ENCODE results near the gene ISG15.

DNA sequence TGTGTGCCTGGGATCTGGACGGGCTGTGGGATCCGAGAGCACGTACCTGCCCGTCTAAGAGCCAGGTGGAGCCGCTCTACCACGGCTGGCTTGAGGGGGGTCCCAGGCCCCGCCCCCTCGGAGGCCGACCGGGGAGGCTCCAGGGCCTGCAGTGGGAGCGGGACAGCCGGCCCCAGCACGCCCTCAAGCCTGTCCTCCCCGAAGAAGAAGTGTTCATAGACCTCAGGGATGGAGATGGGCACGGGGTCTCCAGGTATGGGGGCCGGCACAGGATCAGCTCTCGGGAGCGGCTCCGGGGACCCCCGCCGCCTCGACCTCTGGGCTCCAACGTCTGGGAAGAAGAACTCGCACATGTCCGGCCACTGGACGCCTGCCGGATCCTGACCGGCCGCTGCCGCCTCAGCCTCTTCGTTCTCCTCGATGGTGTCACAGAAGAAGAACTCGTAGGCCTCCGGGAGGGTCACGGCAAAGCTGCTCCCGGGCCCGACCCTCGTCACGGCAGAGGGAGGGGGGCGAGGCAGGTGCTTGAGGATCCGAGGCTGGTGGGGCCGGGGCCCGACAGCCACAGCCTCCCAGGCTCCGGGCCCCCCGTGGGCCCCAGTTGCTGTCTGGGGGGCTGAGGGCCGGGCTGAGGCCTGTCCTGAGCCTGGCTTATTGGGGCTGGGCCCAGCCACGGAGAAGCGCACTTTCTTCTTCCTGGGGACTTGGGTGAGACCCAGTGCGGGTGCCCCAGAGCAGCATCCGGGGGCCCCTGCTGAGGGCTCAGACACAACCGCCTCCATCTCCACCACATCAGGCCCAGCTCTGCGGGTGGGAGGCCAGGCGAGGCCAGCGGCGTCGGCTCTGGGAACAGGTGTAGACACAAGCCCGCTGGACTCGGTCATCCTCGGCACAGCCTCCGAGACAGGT lies 34.2 kb upstream of the ISG15 start:
- TF ChIP-seq POLR2AphosphoS5 (IDR thresholded peaks at IDR 0.05; ENCODE audit: low read depth, low read length) (no peak), TAF1 (IDR thresholded peaks at IDR 0.05; ENCODE audit: borderline replicate concordance, low read depth, low read length) (no peak)
